ENCODE results near the gene MTPN. TPM values are rescaled to one million over a fixed set of nuclear protein-coding genes. Genes with fewer than 3 reads are reported as not detected.

Gene MTPN
- total and polyA plus RNA-seq, 8 donors = 106 to 130 (median 122) TPM

DNA sequence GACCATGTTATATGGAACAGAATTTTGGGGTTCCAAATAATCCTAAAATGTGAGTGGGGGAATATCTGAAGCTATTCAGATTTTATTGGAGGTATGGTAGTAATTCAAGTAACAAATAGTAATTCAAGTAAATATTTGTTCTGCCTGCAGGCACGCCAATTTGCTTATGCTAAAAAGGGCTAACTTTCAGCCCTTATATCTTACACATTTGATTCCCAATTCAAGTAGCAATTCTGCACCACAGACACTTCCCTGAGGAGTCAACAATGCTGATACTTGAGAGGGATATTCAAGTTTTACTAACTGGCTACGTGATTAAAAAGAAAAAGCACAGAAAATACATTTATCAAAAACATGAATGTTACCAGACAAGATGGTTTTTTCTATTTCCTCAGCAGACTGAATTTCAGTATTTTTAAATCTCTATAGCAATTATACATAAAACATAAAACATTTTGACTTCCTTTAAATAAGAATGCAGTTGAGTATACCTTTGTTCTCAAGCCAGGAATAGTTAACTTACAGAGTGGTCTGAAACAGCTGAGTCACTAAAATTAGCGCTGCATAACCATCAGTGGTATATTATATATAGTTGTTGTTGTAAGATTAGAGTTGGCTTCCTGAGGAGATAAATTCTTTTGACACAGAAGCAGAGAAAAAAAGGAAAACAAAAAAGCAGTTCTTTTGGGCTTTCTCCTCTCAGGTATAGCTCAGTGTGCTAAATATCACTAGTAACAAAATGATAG lies 33.9 kb downstream of the MTPN start:
- intact Hi-C loops (cut with DNase I) = no loop called here
- H3K36me3 ChIP-seq = peaks cover 0 to 25% of the 10 kb centered on the region in 2 donors
- TF ChIP-seq, protein P1, sequence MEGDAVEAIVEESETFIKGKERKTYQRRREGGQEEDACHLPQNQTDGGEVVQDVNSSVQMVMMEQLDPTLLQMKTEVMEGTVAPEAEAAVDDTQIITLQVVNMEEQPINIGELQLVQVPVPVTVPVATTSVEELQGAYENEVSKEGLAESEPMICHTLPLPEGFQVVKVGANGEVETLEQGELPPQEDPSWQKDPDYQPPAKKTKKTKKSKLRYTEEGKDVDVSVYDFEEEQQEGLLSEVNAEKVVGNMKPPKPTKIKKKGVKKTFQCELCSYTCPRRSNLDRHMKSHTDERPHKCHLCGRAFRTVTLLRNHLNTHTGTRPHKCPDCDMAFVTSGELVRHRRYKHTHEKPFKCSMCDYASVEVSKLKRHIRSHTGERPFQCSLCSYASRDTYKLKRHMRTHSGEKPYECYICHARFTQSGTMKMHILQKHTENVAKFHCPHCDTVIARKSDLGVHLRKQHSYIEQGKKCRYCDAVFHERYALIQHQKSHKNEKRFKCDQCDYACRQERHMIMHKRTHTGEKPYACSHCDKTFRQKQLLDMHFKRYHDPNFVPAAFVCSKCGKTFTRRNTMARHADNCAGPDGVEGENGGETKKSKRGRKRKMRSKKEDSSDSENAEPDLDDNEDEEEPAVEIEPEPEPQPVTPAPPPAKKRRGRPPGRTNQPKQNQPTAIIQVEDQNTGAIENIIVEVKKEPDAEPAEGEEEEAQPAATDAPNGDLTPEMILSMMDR (IDR thresholded peaks at IDR 0.05) = no peak
- no peaks in the 10 kb centered on the region for H3K27me3 ChIP-seq
- ATAC-seq (no peak), DNase-seq (no peak)
- no peak overlapping the region for H3K27ac ChIP-seq
- no peaks in the 10 kb centered on the region for H3K9me3 ChIP-seq
- peaks cover 0 to 5% of the 10 kb centered on the region in 2 donors for H3K4me1 ChIP-seq
- no peak overlapping the region for H3K4me3 ChIP-seq

DNA sequence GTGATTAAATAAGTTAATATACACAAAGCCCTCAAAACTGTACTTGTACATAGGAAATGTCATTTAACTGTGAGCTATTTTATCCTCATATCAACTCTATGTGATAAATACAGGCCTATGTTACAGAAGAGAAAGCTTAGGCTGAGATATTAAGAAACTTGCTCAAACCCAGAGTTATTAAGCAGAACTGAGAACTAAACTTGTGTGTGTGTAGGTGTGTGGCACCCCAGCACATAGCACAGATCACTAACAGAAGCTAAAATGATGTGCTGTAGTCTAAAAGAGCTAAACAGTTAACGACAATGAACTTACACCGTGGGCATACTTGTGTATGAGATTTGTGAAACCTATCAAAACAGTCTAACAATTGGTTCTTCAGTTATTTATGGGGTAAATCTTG lies 34.5 kb downstream of the MTPN start:
- H3K27ac ChIP-seq = no peak overlapping the region
- peaks cover 0 to 21% of the 10 kb centered on the region in 2 donors for H3K36me3 ChIP-seq

DNA sequence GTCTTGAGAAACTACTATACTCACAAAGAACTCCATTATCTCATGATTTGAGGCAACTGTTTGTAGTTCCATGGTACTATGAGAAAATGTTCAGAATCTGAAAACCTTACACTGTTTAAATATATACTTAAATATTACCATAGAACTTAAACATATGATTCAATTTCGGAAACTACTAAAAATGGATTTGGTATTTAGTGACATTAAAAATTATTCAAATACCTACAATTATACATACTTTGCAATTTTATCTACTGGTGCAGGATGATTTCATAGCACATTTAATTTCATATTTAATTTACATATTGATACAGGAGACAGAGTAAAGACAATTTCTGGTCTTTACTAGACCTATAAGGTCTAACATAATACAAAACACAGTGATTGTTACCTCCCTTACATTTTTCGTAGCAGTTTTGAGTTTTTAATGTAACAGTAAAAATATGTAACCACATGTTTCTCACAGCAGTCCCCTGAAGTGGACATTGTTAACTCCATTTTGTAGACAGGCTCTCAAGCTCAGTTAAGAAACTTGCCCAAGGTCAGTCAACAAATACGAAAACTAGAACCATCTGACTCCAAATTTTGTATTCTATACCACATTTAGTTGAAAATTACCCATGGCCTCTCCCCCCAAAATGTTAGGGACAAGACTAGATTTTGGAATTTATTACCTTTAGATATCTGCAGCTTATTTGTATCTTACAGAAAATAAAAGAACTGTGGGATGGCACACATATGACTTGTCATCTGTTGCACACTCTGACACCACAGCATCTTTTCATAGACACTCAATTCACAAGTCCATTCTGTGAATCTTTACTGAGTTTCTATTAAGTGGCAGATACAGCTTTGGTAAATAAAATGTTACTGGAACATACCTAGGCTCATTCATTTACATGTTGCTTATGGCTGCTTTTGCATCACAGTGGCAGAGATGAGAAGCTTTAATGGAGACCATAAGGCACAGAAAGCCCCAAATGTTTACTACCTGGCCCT lies 36.8 kb downstream of the MTPN start:
- TF ChIP-seq, protein P1 (IDR thresholded peaks at IDR 0.05) = no peak
- intact Hi-C loops (cut with DNase I) = no loop called here
- DNase-seq (no peak), ATAC-seq (no peak)
- Histone ChIP-seq H3K9me3 (no peaks in the 10 kb centered on the region), H3K27me3 (no peaks in the 10 kb centered on the region), H3K27ac (no peak overlapping the region), H3K36me3 (peaks cover 0 to 7% of the 10 kb centered on the region in 2 donors), H3K4me1 (peaks cover 0 to 5% of the 10 kb centered on the region in 2 donors), H3K4me3 (no peak overlapping the region)

More for the DNA sequence above, 34.5 kb downstream of the MTPN start:
- TF ChIP-seq, protein P1 (IDR thresholded peaks at IDR 0.05) = no peak
- Histone ChIP-seq H3K9me3 (no peaks in the 10 kb centered on the region), H3K27me3 (no peaks in the 10 kb centered on the region), H3K4me3 (no peak overlapping the region), H3K4me1 (peaks cover 0 to 5% of the 10 kb centered on the region in 2 donors)
- intact Hi-C loops (cut with DNase I) = no loop called here
- ATAC-seq (no peak), DNase-seq (no peak)

DNA sequence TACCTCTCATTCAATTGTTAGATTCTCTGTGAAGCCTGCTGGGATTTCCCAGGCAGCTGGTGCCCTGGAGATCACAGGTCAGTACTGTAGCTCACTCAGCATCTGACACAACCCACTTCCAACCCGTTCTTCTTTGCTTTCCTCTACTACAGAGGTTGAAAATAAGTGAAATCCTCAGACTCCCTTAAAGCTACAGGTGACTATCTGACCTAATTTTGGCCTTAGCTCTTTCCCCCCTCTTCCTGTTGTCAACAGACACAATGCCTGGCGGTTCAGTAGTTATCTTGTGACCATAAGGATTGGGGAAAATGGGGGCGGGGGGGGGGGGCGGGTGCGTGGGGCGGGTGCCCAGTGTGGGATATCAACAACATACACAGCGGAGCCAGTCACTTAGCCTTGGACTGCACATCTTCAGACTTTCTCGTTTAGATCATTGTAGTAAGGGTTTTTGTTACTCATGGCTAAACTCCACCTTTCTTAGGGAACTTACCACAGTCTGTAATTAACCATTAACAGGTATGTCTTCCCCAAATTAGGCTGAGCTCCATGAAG lies 37.8 kb downstream of the MTPN start:
- H3K27me3 ChIP-seq = no peaks in the 10 kb centered on the region
- no peak overlapping the region for H3K4me3 ChIP-seq
- H3K36me3 ChIP-seq = peaks cover 0 to 3% of the 10 kb centered on the region in 2 donors
- intact Hi-C loops (cut with DNase I) = no loop called here
- DNase-seq (no peak), ATAC-seq (no peak)
- peaks cover 0 to 5% of the 10 kb centered on the region in 2 donors for H3K4me1 ChIP-seq
- no peaks in the 10 kb centered on the region for H3K9me3 ChIP-seq
- TF ChIP-seq, protein P1 (IDR thresholded peaks at IDR 0.05) = no peak
- H3K27ac ChIP-seq = no peak overlapping the region
